Vagina (tissue), 2 donors: ENCODE measurements around the gene NOTCH4.
"Not testable (repeated sequence)": the region's sequence is repeated elsewhere in the genome, so short reads cannot be mapped to it uniquely, and the experiment has no call there.

Experiments used
- CTCF ChIP-seq, 3 experiments: fragments of 450-650 bp in 2 of 3; fragments of 200-600 bp in 1 of 3; sonication (generic) in 1 of 3; IDR thresholded peaks; one replicate each; pipeline ENCODE4 v1.5.1; 2017 to 2019; ENCODE audit warnings: antibody characterized with exemption in 3 of 3, mild to moderate bottlenecking in 2 of 3, moderate library complexity in 2 of 3
- POLR2A ChIP-seq, 2 donors: fragments of 450-650 bp; IDR thresholded peaks; one replicate each; pipeline ENCODE4 v1.6.1; 2017; ENCODE audit warnings: antibody characterized with exemption in 2 of 2, mild to moderate bottlenecking in 2 of 2, moderate library complexity in 2 of 2

- TF ChIP-seq CTCF, POLR2A (IDR thresholded peaks at IDR 0.05): not testable (repeated sequence)
Measured at GRCh38 chr6:32211432-32211831, 12.4 kb downstream of the NOTCH4 start.
